Kidney (tissue), 14 donors: ENCODE results near the gene MTMR10. TPM values are rescaled to one million over a fixed set of nuclear protein-coding genes. Genes with fewer than 3 reads are reported as not detected.

Source experiments
- DNase-seq, 5 donors: peaks; one replicate each; pipeline ENCODE4 v3.0.0-alpha.2; 2013 to 2020
- FAIRE-seq: peaks from 2 replicates; lab custom pipeline; 2012; peaks lifted over from hg19 to GRCh38; lab: Jason Lieb, UNC
- H3K27ac ChIP-seq, 2 donors: one replicate each; pipeline ENCODE4 v1.7.0; 2013; ENCODE audit warnings: low read depth in 2 of 2, low read length in 2 of 2, inconsistent platforms in 1 of 2
- H3K27me3 ChIP-seq: one replicate; pipeline ENCODE4 v1.7.1; 2013; ENCODE audit warnings: low read length, inconsistent platforms; ENCODE audit not compliant: control insufficient read depth, insufficient read depth
- H3K36me3 ChIP-seq, 3 donors: one replicate each; pipeline versions ENCODE4 v1.7.0 to v1.7.1; 2013; ENCODE audit warnings: low read length in 3 of 3, control low read depth in 1 of 3, inconsistent platforms in 1 of 3; ENCODE audit not compliant: insufficient read depth in 3 of 3, control insufficient read depth in 2 of 3
- H3K4me1 ChIP-seq, 3 donors: one replicate each; pipeline versions ENCODE4 v1.7.0 to v1.7.1; 2013; ENCODE audit warnings: low read length in 3 of 3, inconsistent platforms in 1 of 3, low read depth in 1 of 3; ENCODE audit not compliant: control insufficient read depth in 2 of 3, insufficient read depth in 2 of 3
- H3K4me3 ChIP-seq, 3 donors: one replicate each; pipeline versions ENCODE4 v1.7.0 to v1.8.1; 2013; ENCODE audit warnings: low read length in 3 of 3, control low read depth in 1 of 3, inconsistent platforms in 1 of 3
- H3K9ac ChIP-seq, 3 donors: one replicate each; pipeline versions ENCODE4 v1.7.0 to v1.7.1; 2013; ENCODE audit warnings: low read length in 3 of 3, control low read depth in 1 of 3, inconsistent platforms in 1 of 3
- H3K9me3 ChIP-seq, 3 donors: one replicate each; pipeline versions ENCODE4 v1.7.0 to v1.7.1; 2013; ENCODE audit warnings: low read length in 3 of 3, control low read depth in 1 of 3, inconsistent platforms in 1 of 3; ENCODE audit not compliant: control insufficient read depth in 2 of 3, insufficient read depth in 1 of 3
- intact Hi-C: fragments of 100-400 bp; cut with DNase I; formaldehyde crosslinking; loops from one replicate; pipeline ENCODE4 v1.11.1; 2022
- polyA plus RNA-seq: library from polyadenylated mRNA; stranded (reverse); fragments of 350-450 nt; fragmentation: Illumina TruSeq; extraction: RNeasy Lipid Tissue Mini Kit (QIAGEN cat#74804); gene quantifications from one replicate; pipeline ENCODE4 v1.2.3, GENCODE V29; 2014; ENCODE audit warnings: low read depth, low replicate concordance; ENCODE audit not compliant: insufficient read depth
- total RNA-seq: library from RNA; stranded (reverse); fragmentation: NEBNext Ultra II Directional; extraction: Animal tissue kit (Norgen Biotek cat#: 25700); gene quantifications from one replicate; pipeline ENCODE4 v1.2.1, GENCODE V29; 2021
- TF ChIP-seq, protein P1 (sequence below): IDR thresholded peaks from 3 replicates; pipeline ENCODE4 v1.5.1; 2012; ENCODE audit warnings: mild to moderate bottlenecking, moderate library complexity, borderline replicate concordance; ENCODE audit not compliant: insufficient read depth; ENCODE audit errors: extremely low read depth
- donor health status: control.
- donor health status: control.
- donor health status: control.
- donor health status: control.
- donor health status: control.
- donor health status: DM: yes; HTN: yes; CAD: no.
- donor health status: Normal renal cell carcinoma (clear cell type).

Gene MTMR10
- total and polyA plus RNA-seq, 2 donors from 2014 or later: 26.2 to 70.4 TPM

DNA sequence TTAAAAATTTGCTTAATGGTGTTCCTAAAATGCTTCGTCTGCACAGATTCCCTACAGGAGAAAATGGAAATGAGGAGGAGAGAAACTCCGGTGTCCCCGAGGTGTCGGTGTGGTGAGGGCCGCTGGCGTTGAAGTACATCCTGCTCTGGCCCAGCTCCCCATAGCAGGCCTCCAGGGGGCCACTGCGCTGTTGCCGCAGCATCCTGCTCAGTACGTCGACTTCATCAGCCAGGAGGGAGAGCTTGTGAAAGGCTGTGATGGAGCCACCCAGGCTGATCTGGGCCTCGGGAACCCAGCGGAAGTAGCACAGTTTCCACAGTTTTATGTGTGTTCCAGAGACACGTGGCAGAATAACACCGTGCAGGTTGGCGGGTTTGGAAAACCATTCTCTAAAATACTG is 49.9 kb downstream of the MTMR10 start:
- no peak for DNase-seq
- Histone ChIP-seq H3K4me1 (peaks cover 0 to 4% (median 0%) of the 10 kb centered on the region in 3 donors), H3K36me3 (peaks cover 6 to 78% (median 39%) of the 10 kb centered on the region in 3 donors), H3K9me3 (no peaks in the 10 kb centered on the region), H3K27me3 (no peaks in the 10 kb centered on the region), H3K27ac (no peak overlapping the region), H3K9ac (no peak overlapping the region), H3K4me3 (no peak overlapping the region)
- TF ChIP-seq, protein P1, sequence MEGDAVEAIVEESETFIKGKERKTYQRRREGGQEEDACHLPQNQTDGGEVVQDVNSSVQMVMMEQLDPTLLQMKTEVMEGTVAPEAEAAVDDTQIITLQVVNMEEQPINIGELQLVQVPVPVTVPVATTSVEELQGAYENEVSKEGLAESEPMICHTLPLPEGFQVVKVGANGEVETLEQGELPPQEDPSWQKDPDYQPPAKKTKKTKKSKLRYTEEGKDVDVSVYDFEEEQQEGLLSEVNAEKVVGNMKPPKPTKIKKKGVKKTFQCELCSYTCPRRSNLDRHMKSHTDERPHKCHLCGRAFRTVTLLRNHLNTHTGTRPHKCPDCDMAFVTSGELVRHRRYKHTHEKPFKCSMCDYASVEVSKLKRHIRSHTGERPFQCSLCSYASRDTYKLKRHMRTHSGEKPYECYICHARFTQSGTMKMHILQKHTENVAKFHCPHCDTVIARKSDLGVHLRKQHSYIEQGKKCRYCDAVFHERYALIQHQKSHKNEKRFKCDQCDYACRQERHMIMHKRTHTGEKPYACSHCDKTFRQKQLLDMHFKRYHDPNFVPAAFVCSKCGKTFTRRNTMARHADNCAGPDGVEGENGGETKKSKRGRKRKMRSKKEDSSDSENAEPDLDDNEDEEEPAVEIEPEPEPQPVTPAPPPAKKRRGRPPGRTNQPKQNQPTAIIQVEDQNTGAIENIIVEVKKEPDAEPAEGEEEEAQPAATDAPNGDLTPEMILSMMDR: no peak
- intact Hi-C loops: no loop called here
- FAIRE-seq: no peak

GRCh38 chr15:30940359-30940758 is 51.1 kb downstream of the MTMR10 start:
- TF ChIP-seq, protein P1: no peak
- no peaks in the 10 kb centered on the region for H3K27me3 ChIP-seq
- H3K27ac ChIP-seq: no peak overlapping the region
- intact Hi-C loops: no loop called here
- FAIRE-seq (no peak), DNase-seq (no peak)
- H3K4me1 ChIP-seq: peaks cover 0 to 4% (median 0%) of the 10 kb centered on the region in 3 donors
- peaks cover 7 to 67% (median 29%) of the 10 kb centered on the region in 3 donors for H3K36me3 ChIP-seq
- no peak overlapping the region for H3K4me3 ChIP-seq
- H3K9me3 ChIP-seq: no peaks in the 10 kb centered on the region
- H3K9ac ChIP-seq: no peak overlapping the region

GRCh38 chr15:30939161-30939560 is 52.3 kb downstream of the MTMR10 start:
- no peaks in the 10 kb centered on the region for H3K9me3 ChIP-seq

More at GRCh38 chr15:30939161-30939560, 52.3 kb downstream of the MTMR10 start:
- Histone ChIP-seq H3K36me3 (peaks cover 7 to 61% (median 25%) of the 10 kb centered on the region in 3 donors), H3K9ac (no peak overlapping the region), H3K4me1 (peaks cover 0 to 4% (median 0%) of the 10 kb centered on the region in 3 donors), H3K4me3 (no peak overlapping the region), H3K27ac (no peak overlapping the region), H3K27me3 (no peaks in the 10 kb centered on the region)
- TF ChIP-seq, protein P1: no peak
- no peak for FAIRE-seq
- intact Hi-C loops: no loop called here
- DNase-seq: no peak
